ENCODE data around the gene RFT1. TPM values are rescaled to one million over a fixed set of nuclear protein-coding genes. Genes with fewer than 3 reads are reported as not detected.

The RFT1 gene
- total RNA-seq, 1 experiment from 2014 or later = 33.6 TPM

DNA sequence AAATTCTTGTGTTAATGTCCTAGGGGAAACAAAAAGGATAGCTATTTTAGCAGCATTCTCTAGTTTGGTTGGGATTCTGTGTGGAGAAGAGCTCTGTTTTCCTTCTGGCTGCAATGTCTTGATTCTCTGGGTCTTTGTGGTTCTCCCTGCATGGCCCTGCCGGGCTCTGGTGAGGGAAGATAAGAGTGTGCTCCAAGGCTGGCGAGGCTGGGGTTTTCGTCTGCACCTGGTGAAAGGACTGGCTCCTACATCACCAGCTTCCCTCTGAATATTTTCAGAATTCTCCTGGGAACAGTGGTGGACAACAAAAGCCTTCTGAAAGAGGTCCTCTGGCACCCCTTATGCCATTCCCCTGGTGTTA lies 46.3 kb downstream of the RFT1 start (continued):
- TF ChIP-seq ELF1 (IDR thresholded peaks at IDR 0.05; ENCODE audit: borderline replicate concordance, low read depth) (no peak), EGR1 (IDR thresholded peaks at IDR 0.05; ENCODE audit: low read depth) (no peak)

DNA sequence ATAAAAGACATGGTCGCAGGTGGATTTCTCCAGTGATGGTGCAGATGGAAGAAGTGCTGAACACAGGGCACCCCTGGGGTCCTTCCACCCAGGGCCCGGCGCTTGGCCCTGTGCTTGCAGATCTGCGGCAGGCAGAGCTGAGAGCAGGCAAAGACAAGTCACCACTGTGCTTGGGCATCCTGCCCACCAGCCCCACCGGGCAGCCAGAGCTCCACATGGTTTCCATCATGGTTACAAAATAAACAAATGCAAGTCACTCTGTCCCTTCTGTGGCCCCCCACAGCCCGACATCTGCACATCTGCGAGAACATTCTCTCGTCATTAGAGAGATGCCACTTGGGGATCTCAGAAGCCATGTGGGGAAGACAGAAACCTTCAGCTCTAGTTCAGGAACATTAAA lies 46.7 kb downstream of the RFT1 start:
- no peak overlapping the region for H3K4me2 ChIP-seq (ENCODE audit: low read length)
- no peaks in the 10 kb centered on the region for H3K9me3 ChIP-seq (ENCODE audit: control insufficient read depth in 1 of 2, insufficient read depth in 1 of 2, low read depth in 1 of 2, low read length in 2 of 2)
- BruUV-seq (replicated peaks) = no TSS peak
- ChIA-PET POLR2A (no interaction called here), RAD21 (ENCODE audit: low non-redundant PET in 1 of 2, low total read pairs in 2 of 2, uncharacterized antibody in 2 of 2, unreplicated experiment in 2 of 2) (no interaction called here), CTCF (no interaction called here)
- peaks cover 0 to 13% of the 10 kb centered on the region in 2 experiments; a peak in 2 of 4 replicates for H3K4me1 ChIP-seq (ENCODE audit: control insufficient read depth in 1 of 2, insufficient read depth in 2 of 2, low read length in 2 of 2)
- no peaks in the 10 kb centered on the region for H3K9me2 ChIP-seq (ENCODE audit: insufficient read depth)
- H3K36me3 ChIP-seq (ENCODE audit: control insufficient read depth in 1 of 2, insufficient read depth in 2 of 2, low read length in 2 of 2) = no peaks in the 10 kb centered on the region
- H3K4me3 ChIP-seq (replicated peaks in 1 of 2; ENCODE audit: low read depth in 1 of 2, low read length in 2 of 2) = no peak overlapping the region
- H2AFZ ChIP-seq (ENCODE audit: low read depth, low read length, poor library complexity, severe bottlenecking) = no peak overlapping the region
- ATAC-seq = no peak
- H3K27me3 ChIP-seq (ENCODE audit: insufficient read depth, low read length) = no peaks in the 10 kb centered on the region
- H3K79me2 ChIP-seq (ENCODE audit: insufficient read depth, low read length) = no peaks in the 10 kb centered on the region
- DNase-seq (ENCODE audit: low read depth, low spot score) = no peak
- no peaks in the 10 kb centered on the region for H4K20me1 ChIP-seq (ENCODE audit: insufficient read depth)
- H3K9ac ChIP-seq (ENCODE audit: low read length) = no peak overlapping the region
- no peak overlapping the region for H3K27ac ChIP-seq (ENCODE audit: low read depth, low read length)
- TF ChIP-seq CBX3 (IDR thresholded peaks at IDR 0.05; ENCODE audit: low read depth) (no peak), JUND (IDR thresholded peaks at IDR 0.05) (no peak), EZH2phosphoT487 (IDR thresholded peaks at IDR 0.05; ENCODE audit: borderline replicate concordance) (no peak), FOSL1 (IDR thresholded peaks at IDR 0.05; ENCODE audit: low read depth) (no peak), YY1 (IDR thresholded peaks at IDR 0.05; ENCODE audit: extremely low read depth, insufficient replicate concordance, low read depth, low read length) (no peak), POLR2AphosphoS5 (IDR thresholded peaks at IDR 0.05; ENCODE audit: low read depth, low read length) (no peak), ELF1 (IDR thresholded peaks at IDR 0.05; ENCODE audit: borderline replicate concordance, low read depth) (no peak), SIN3A (IDR thresholded peaks at IDR 0.05; ENCODE audit: low read depth) (no peak), EGR1 (IDR thresholded peaks at IDR 0.05; ENCODE audit: low read depth) (no peak), ZFX (IDR thresholded peaks at IDR 0.05) (no peak)
- TF ChIP-seq, protein P1, sequence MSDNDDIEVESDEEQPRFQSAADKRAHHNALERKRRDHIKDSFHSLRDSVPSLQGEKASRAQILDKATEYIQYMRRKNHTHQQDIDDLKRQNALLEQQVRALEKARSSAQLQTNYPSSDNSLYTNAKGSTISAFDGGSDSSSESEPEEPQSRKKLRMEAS (IDR thresholded peaks at IDR 0.05) = no peak
- TF ChIP-seq, protein P2, sequence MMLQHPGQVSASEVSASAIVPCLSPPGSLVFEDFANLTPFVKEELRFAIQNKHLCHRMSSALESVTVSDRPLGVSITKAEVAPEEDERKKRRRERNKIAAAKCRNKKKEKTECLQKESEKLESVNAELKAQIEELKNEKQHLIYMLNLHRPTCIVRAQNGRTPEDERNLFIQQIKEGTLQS (IDR thresholded peaks at IDR 0.05) = no peak
- intact Hi-C loops (cut with micrococcal nuclease) = no loop called here
